Keratinocyte (primary cell): Measurements from ENCODE around the gene SLFN11.

Source experiments
- EZH2 ChIP-seq: IDR thresholded peaks from one replicate; pipeline ENCODE4 v1.6.1; 2012; ENCODE audit warnings: inconsistent platforms, mild to moderate bottlenecking, low read length, moderate library complexity
- TF ChIP-seq, protein P1 (sequence below), 3 experiments: IDR thresholded peaks in 1 of 3; conservative IDR thresholded peaks in 1 of 3; optimal IDR thresholded peaks in 1 of 3; 2 replicates in 2 of 3; 3 replicates in 1 of 3; pipeline versions ENCODE3 to v1.5.1; 2011; ENCODE audit warnings: low read length in 3 of 3, mild to moderate bottlenecking in 3 of 3, moderate library complexity in 2 of 3, control low read depth in 1 of 3, inconsistent platforms in 1 of 3; ENCODE audit not compliant: insufficient read depth in 2 of 3; ENCODE audit errors: extremely low read depth in 1 of 3

- TF ChIP-seq, protein P1, sequence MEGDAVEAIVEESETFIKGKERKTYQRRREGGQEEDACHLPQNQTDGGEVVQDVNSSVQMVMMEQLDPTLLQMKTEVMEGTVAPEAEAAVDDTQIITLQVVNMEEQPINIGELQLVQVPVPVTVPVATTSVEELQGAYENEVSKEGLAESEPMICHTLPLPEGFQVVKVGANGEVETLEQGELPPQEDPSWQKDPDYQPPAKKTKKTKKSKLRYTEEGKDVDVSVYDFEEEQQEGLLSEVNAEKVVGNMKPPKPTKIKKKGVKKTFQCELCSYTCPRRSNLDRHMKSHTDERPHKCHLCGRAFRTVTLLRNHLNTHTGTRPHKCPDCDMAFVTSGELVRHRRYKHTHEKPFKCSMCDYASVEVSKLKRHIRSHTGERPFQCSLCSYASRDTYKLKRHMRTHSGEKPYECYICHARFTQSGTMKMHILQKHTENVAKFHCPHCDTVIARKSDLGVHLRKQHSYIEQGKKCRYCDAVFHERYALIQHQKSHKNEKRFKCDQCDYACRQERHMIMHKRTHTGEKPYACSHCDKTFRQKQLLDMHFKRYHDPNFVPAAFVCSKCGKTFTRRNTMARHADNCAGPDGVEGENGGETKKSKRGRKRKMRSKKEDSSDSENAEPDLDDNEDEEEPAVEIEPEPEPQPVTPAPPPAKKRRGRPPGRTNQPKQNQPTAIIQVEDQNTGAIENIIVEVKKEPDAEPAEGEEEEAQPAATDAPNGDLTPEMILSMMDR (optimal IDR thresholded peaks at IDR 0.05 in 1 of 3, IDR thresholded peaks at IDR 0.05 in 1 of 3, conservative IDR thresholded peaks at IDR 0.05 in 1 of 3; ENCODE audit: extremely low read depth in 1 of 3, insufficient read depth in 2 of 3, low read length in 3 of 3), result no peak
- TF ChIP-seq EZH2, result no peak
Observed at GRCh38 chr17:35314415-35315216, 58.8 kb downstream of the SLFN11 start.
